Adrenal gland (tissue), 12 donors: ENCODE results near the gene MAIP1. TPM values are rescaled to one million over a fixed set of nuclear protein-coding genes. Genes with fewer than 3 reads are reported as not detected.

Source experiments
- DNase-seq, 7 donors: peaks; one replicate each; pipeline ENCODE4 v3.0.0-alpha.2; 2019 to 2020
- H3K27ac ChIP-seq, 5 donors: fragments of 200-600 bp; sonication (generic) in 4 of 5; 1 replicate in 3 of 5; 2 replicates in 2 of 5; pipeline versions ENCODE4 v1.5.1 to v1.8.0; 2016 to 2020; ENCODE audit warnings: mild to moderate bottlenecking in 1 of 5
- H3K27me3 ChIP-seq: fragments of 200-600 bp; 2 replicates; pipeline ENCODE4 v1.8.0; 2021
- H3K36me3 ChIP-seq, 2 donors: fragments of 200-600 bp; replicated peaks in 1 of 2; 1 replicate in 1 of 2; 2 replicates in 1 of 2; pipeline versions ENCODE4 v1.5.1 to v1.8.0; 2018 to 2022
- H3K4me1 ChIP-seq, 2 donors: fragments of 200-600 bp; replicated peaks in 1 of 2; 1 replicate in 1 of 2; 2 replicates in 1 of 2; pipeline versions ENCODE4 v1.5.1 to v1.8.0; 2018 to 2021
- H3K4me3 ChIP-seq, 4 donors: fragments of 200-600 bp; sonication (generic) in 3 of 4; one replicate each; pipeline ENCODE4 v1.5.1; 2016 to 2018
- H3K9me3 ChIP-seq, 3 donors: fragments of 200-600 bp; sonication (generic) in 1 of 3; replicated peaks in 1 of 3; 1 replicate in 2 of 3; 2 replicates in 1 of 3; pipeline versions ENCODE4 v1.5.1 to v1.8.0; 2016 to 2021
- POLR2A ChIP-seq, 2 donors: fragments of 450-650 bp; IDR thresholded peaks; one replicate each; pipeline ENCODE4 v1.6.1; 2017; ENCODE audit warnings: antibody characterized with exemption in 2 of 2, mild to moderate bottlenecking in 2 of 2, moderate library complexity in 1 of 2
- WGBS, 4 donors: extraction: QIAGEN DNeasy Blood & Tissue Kit in 2 of 4; methylation state at CpG; one replicate each; pipeline versions ENCODE4 v1.1.5 to v1.1.7; 2013 to 2017; 5-methylcytosine and 5-hydroxymethylcytosine counted together
- intact Hi-C, 2 donors: fragments of 100-400 bp; cut with DNase I; formaldehyde crosslinking; loops; one replicate each; pipeline versions ENCODE4 v1.14.1 to v1.15.0; 2022 to 2023
- polyA plus RNA-seq, 3 donors: library from polyadenylated mRNA; stranded (reverse); fragments of 200-250 nt in 2 of 3; fragments of 350-450 nt in 1 of 3; fragmentation: Illumina TruSeq in 1 of 3; extraction: RNeasy Lipid Tissue Mini Kit (QIAGEN cat#74804) in 1 of 3; gene quantifications; one replicate each; pipeline ENCODE4 v1.2.3, GENCODE V29; 2013 to 2014
- total RNA-seq, 9 donors: library from RNA; depleted of rRNA in 4 of 9; stranded (reverse); fragments of >200 nt in 4 of 9; fragments of 120-200 nt in 1 of 9; fragmentation: NEBNext Ultra II Directional in 1 of 9; extraction: Animal tissue kit (Norgen Biotek cat#: 25700) in 1 of 9; gene quantifications; one replicate each; pipeline versions ENCODE4 v1.1.0 to v1.2.4, GENCODE V29; 2013 to 2023
- TF ChIP-seq, protein P1 (sequence below), 6 experiments: fragments of 450-650 bp in 4 of 6; fragments of 200-600 bp in 2 of 6; sonication (generic) in 1 of 6; IDR thresholded peaks; 1 replicate in 5 of 6; 2 replicates in 1 of 6; pipeline versions ENCODE4 v1.5.1 to v1.8.0; 2016 to 2021; ENCODE audit warnings: antibody characterized with exemption in 6 of 6, mild to moderate bottlenecking in 2 of 6, moderate library complexity in 1 of 6
- donor health status: healthy with polysubstance abuse.
- donor health status: Bipolar disorder and iron deficiency.
- donor health status: DM: yes; HTN: yes; CAD: no.
- donor health status: DM: no; HTN: no; CAD: no.
- donor health status: DM: no; HTN: no; CAD: no.
- donor health status: DM: yes; HTN: yes; CAD: no.

MAIP1 gene
- total and polyA plus RNA-seq, 12 donors = 6.6 to 55.4 (median 26.3) TPM

DNA sequence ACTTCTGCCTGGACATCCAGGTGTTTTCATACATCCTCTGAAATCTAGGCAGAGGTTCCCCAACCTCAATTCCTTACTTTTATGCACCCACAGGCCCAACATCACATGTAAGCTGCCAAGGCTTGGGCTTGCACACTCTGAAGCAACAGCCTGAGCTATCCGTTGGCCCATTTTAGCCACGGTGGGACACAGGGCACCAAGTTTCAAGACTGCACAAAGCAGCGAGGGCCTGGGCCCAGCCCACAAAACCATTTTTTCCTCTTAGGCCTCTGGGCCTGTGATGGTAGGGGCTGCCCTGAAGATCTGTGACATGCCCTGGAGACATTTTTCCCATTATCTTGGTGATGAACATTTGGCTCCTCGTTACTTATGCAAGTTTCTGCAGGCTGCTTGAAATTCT, 38.4 kb upstream of the MAIP1 start:
- TF ChIP-seq, protein P1, sequence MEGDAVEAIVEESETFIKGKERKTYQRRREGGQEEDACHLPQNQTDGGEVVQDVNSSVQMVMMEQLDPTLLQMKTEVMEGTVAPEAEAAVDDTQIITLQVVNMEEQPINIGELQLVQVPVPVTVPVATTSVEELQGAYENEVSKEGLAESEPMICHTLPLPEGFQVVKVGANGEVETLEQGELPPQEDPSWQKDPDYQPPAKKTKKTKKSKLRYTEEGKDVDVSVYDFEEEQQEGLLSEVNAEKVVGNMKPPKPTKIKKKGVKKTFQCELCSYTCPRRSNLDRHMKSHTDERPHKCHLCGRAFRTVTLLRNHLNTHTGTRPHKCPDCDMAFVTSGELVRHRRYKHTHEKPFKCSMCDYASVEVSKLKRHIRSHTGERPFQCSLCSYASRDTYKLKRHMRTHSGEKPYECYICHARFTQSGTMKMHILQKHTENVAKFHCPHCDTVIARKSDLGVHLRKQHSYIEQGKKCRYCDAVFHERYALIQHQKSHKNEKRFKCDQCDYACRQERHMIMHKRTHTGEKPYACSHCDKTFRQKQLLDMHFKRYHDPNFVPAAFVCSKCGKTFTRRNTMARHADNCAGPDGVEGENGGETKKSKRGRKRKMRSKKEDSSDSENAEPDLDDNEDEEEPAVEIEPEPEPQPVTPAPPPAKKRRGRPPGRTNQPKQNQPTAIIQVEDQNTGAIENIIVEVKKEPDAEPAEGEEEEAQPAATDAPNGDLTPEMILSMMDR (IDR thresholded peaks at IDR 0.05) = no peak
- no peak for TF ChIP-seq POLR2A (IDR thresholded peaks at IDR 0.05)
- WGBS, 4 donors = 85 to 98% (median 96%) methylated on average over 4 of the region's 4 CpGs
- no peak for DNase-seq
- Histone ChIP-seq H3K36me3 (no peaks in the 10 kb centered on the region), H3K27ac (no peak overlapping the region), H3K9me3 (no peaks in the 10 kb centered on the region), H3K27me3 (no peaks in the 10 kb centered on the region), H3K4me3 (no peak overlapping the region), H3K4me1 (peaks cover 4 to 26% of the 10 kb centered on the region in 2 donors)
- intact Hi-C loops = no loop called here

DNA sequence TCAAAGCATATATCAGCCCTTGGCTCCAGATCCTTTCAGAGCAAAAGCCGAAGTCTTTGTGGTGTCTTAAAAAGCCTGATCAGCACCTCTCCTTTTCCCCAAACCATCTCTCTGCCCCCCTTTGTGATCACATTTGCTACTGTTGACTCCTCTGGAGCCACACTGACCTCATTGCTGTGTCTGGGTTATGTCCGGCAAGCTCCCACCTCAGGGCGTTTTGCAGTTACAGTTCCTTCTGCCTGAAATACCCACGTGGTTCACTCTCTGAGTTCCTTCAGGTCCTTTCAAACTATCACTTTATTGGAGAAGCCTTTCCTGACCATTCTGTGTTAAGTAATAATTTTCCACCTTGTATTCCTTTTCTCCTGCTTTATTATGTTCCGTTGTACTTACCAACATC, 32.5 kb upstream of the MAIP1 start:
- H3K4me3 ChIP-seq = no peak overlapping the region
- peaks cover 0 to 17% of the 10 kb centered on the region in 2 donors for H3K4me1 ChIP-seq
- 61 to 67% (median 66%) methylated on average over 5 of the region's 5 CpGs for WGBS, 4 donors
- no peaks in the 10 kb centered on the region for H3K36me3 ChIP-seq
- TF ChIP-seq, protein P1 (IDR thresholded peaks at IDR 0.05) = no peak
- TF ChIP-seq POLR2A (IDR thresholded peaks at IDR 0.05) = no peak
- no peaks in the 10 kb centered on the region for H3K27me3 ChIP-seq
- no peak overlapping the region for H3K27ac ChIP-seq
- H3K9me3 ChIP-seq = no peaks in the 10 kb centered on the region
- intact Hi-C loops = no loop called here
- peak in 1 of 7 donors; percentile 63 for DNase-seq

DNA sequence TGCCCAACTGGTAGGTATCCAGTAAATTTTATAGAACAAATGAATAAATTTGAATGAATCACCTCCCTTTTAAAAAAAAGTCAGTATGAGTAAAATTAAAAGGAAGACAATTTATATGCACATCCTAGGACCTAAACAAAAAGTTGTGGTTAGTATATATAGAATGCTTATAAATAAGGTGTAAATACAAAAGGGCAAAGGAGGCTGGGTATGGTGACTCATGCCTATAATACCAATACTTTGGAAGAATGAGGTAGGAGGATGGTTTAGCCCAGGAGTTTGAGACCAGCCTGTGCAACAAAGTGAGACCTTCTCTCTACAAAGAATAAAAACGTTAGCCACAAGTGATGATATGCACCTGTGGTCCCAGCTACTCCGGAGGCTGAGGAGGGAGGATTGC, 31.5 kb upstream of the MAIP1 start:
- Histone ChIP-seq H3K27ac (no peak overlapping the region), H3K27me3 (no peaks in the 10 kb centered on the region), H3K9me3 (no peaks in the 10 kb centered on the region), H3K36me3 (no peaks in the 10 kb centered on the region), H3K4me3 (no peak overlapping the region), H3K4me1 (peaks cover 0 to 17% of the 10 kb centered on the region in 2 donors)
- TF ChIP-seq POLR2A (IDR thresholded peaks at IDR 0.05) = no peak
- TF ChIP-seq, protein P1 (IDR thresholded peaks at IDR 0.05) = no peak
- DNase-seq = no peak
- 40 to 57% (median 55%) methylated on average over 2 of the region's 2 CpGs for WGBS, 4 donors
- intact Hi-C loops = no loop called here

DNA sequence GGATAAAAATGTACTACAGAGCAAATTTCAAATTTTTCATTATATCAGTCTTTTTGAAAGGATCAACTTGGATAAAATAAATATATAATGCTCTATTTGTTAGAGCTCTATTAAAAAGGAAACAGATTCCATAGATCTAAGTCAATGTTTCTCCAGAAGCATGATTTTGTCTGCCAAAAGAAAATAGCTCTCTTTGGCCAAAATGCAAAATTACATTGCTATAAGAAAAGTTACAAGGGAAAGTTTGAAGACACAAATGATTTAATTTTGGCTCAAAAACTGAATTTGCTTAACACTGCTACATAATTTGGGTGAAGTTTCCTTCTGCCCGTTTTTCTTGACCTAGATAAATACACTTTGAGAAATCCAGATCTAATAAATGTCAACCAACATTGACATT, 28.6 kb upstream of the MAIP1 start:
- Histone ChIP-seq H3K36me3 (peaks cover 0 to 11% of the 10 kb centered on the region in 2 donors), H3K27ac (no peak overlapping the region), H3K27me3 (no peaks in the 10 kb centered on the region), H3K9me3 (no peaks in the 10 kb centered on the region), H3K4me3 (no peak overlapping the region), H3K4me1 (peaks cover 0 to 32% of the 10 kb centered on the region in 2 donors)
- WGBS, 4 donors = 22 to 33% (median 26%) methylated on average over 1 of the region's 1 CpG
- TF ChIP-seq, protein P1 (IDR thresholded peaks at IDR 0.05) = no peak
- TF ChIP-seq POLR2A (IDR thresholded peaks at IDR 0.05) = no peak
- DNase-seq = no peak
- intact Hi-C loops = no loop called here
